GM12872 (cell line): ENCODE data around the gene MIA2.

ENCODE experiments used
- TF ChIP-seq, protein P1 (sequence below): IDR thresholded peaks from 3 replicates; pipeline ENCODE4 v1.5.1; 2011; ENCODE audit warnings: low read depth, mild to moderate bottlenecking, low read length, moderate library complexity; ENCODE audit not compliant: insufficient read depth

The MIA2 gene

DNA sequence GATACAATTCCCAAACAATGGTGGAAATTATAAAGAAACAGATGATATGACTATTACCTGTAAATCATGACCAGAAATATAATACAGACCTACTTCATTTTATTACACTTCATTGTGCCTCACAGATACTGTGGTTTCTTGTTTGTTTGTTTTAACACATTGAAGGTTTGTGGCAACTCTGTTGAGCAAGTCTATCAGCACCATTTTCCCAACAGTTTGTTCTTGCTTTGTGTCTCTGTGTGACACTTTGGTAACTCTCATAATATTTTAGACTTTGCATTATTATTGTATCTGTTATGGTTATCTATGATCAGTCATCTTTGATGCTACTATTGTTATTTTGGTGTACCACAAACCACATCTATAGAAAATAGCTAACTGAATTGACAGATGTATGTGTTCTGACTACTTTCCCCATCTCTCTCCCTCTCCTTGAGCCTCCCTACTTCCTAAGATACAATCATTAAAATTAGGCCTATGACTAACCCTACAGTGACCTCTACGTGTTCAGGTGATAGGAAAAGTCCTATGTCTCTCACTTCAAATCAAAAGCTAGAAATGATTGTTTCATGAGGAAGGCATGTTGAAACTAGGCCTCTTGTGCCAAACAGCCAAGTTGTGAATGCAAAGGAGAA is 149.4 kb downstream of the MIA2 start:
- TF ChIP-seq, protein P1, sequence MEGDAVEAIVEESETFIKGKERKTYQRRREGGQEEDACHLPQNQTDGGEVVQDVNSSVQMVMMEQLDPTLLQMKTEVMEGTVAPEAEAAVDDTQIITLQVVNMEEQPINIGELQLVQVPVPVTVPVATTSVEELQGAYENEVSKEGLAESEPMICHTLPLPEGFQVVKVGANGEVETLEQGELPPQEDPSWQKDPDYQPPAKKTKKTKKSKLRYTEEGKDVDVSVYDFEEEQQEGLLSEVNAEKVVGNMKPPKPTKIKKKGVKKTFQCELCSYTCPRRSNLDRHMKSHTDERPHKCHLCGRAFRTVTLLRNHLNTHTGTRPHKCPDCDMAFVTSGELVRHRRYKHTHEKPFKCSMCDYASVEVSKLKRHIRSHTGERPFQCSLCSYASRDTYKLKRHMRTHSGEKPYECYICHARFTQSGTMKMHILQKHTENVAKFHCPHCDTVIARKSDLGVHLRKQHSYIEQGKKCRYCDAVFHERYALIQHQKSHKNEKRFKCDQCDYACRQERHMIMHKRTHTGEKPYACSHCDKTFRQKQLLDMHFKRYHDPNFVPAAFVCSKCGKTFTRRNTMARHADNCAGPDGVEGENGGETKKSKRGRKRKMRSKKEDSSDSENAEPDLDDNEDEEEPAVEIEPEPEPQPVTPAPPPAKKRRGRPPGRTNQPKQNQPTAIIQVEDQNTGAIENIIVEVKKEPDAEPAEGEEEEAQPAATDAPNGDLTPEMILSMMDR = no peak

DNA sequence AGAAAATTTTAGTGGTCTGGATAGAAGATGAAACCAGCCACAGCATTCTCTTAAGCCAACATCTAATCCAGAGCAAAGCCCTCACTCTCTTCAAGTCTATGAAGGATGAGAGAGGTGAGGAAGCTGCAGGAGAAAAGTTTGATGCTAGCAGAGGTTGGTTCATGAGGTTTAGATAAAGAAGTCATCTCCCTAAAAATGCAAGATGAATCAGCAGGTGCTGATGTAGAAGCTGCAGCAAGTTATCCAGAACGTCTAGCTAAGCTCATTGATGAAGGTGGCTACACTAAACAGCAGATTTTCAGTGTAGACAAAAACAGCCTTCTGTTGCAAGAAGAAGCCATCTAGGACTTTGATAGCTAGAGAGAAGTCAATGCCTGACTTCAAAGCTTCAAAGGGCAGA is 150.0 kb downstream of the MIA2 start:
- TF ChIP-seq, protein P1 = no peak

DNA sequence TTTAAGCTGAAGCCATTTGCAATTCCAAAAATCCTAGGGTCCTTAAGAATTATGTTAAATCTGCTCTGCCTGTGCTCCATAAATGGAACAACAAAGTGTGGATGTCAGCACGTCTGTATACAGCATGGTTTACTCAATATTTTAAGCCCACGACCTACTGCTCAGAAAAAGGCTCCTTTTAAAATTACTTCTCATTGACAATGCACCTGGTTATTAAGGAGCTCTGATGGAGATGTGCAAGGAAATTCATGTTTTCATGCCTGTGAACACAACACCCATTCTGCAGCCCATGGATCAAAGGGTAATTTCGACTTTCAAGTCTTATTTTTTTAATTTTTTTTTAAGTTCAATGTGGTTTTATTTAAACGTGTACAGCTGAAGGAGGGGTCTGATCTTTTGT is 150.5 kb downstream of the MIA2 start:
- TF ChIP-seq, protein P1 = no peak

DNA sequence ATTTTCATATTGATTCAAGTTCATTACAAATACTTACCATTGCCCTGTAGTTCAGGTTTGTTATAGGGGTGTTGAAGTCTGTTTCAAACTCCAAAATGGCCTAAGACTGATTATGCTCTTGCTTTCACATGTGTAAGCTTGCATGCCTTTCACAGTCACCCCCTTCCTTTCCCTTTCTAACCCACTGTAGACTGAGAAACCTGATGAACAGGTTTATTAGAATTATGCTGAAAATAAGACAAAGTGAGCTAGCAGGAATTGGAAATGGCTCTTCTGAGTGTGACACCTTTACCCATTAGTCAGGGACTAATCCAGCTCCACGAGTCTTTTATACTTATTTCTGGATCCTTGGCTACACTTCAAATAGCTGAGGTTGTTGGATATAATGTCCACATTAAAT is 159.6 kb downstream of the MIA2 start:
- TF ChIP-seq, protein P1 = no peak

DNA sequence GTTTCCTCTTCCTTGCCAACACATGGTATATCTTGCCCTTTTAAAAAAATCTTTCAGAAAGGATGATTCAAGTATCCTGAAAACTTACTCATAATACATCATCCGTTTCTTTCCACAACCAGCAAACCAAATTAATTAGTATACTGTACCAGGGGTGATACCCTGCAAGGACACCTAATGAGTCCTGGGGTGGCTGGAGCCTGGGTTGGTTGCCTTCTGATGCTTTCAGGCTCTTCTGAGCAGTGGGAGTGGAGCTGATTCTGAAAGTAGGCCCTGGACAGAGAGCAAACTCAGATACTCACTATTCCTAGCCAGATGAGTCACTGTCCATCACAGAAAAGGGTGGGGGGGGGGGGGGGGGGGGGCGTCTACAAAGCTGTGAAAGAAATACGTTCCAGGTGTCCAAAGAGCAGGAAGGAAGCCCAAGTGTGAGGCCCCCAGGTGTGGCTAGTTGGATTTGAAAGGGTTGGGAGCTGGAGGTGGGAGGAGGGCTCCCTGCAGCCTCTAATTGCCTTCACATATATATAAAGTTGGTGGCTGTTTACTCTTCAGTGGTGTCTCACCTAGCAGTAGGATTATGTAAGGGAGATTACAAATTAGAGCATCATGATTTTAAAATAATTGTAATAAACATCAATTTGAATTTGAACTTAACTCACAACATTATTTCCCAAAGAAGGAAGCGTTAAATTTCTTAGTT is 162.0 kb downstream of the MIA2 start:
- TF ChIP-seq, protein P1 = no peak

DNA sequence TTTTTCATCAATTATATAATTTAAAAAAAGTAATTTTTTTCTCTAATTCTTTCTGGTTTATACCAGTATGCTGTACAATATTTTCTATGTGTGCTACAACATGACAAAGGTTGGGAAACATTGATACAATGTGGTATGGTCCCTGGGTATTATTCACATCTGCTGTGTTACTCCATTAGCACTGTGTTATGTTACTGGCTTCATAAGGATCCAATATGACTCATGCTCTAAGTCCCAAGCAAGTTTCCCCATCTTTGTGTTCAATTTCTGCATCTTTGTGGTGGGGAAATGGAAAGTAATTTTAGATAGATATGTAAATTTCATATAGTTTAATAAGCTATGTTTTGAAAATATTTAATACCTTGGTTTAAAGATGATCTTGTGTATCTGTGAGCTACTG is 162.7 kb downstream of the MIA2 start:
- TF ChIP-seq, protein P1 = no peak

DNA sequence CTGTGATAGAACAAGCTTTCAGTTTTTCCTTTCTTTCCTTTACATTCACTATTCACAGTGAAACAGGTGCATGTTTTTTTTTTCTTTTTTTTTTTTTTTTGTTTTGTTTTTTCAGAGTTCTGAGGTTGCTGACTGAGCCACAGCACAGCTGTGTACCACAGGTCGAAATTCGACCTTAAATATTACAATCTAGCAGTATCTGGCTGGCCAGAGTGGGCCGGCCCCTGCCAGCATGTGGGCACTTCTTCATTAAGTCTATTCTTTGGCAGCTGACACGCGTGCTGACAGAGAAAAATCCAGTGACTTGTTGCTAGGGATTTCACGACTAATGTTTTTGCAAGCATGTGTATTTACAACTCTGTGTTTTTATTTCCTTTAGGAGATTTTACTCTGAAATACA is 164.7 kb downstream of the MIA2 start:
- TF ChIP-seq, protein P1 = no peak
